Vagina (tissue), 2 donors: ENCODE results near the gene DVL2.

ENCODE experiments used
- CTCF ChIP-seq, 3 experiments: fragments of 450-650 bp in 2 of 3; fragments of 200-600 bp in 1 of 3; sonication (generic) in 1 of 3; IDR thresholded peaks; one replicate each; pipeline ENCODE4 v1.5.1; 2017 to 2019; ENCODE audit warnings: antibody characterized with exemption in 3 of 3, mild to moderate bottlenecking in 2 of 3, moderate library complexity in 2 of 3
- POLR2A ChIP-seq, 2 donors: fragments of 450-650 bp; IDR thresholded peaks; one replicate each; pipeline ENCODE4 v1.6.1; 2017; ENCODE audit warnings: antibody characterized with exemption in 2 of 2, mild to moderate bottlenecking in 2 of 2, moderate library complexity in 2 of 2
- POLR2AphosphoS5 ChIP-seq, 2 donors: sonication (generic); formaldehyde crosslinking; IDR thresholded peaks; one replicate each; pipeline ENCODE4 v1.9.0; 2017; ENCODE audit warnings: antibody characterized with exemption in 2 of 2, mild to moderate bottlenecking in 2 of 2, low read depth in 1 of 2; ENCODE audit not compliant: insufficient read depth in 1 of 2

GRCh38 chr17:7205561-7205960 lies 28.8 kb downstream of the DVL2 start:
- no peak for TF ChIP-seq POLR2A (IDR thresholded peaks at IDR 0.05)
- no peak for TF ChIP-seq CTCF (IDR thresholded peaks at IDR 0.05)
- no peak for TF ChIP-seq POLR2AphosphoS5 (IDR thresholded peaks at IDR 0.05; ENCODE audit: insufficient read depth in 1 of 2, low read depth in 1 of 2)
